ENCODE data around the gene THBS3.
"Not testable (repeated sequence)": the region's sequence is repeated elsewhere in the genome, so short reads cannot be mapped to it uniquely, and the experiment has no call there.

DNA sequence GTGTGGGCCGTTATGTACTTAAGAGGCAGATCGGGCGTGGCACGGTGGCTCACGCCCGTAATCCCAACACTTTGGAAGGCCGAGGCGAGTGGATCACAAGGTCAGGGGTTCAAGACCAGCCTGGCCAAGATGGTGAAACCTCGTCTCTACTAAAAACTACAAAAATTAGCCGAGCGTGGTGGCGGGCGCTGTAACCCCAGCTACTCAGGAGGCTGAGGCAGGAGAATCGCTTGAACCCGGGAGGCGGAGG, 13.8 kb downstream of the THBS3 start:
- TF ChIP-seq, protein P1, sequence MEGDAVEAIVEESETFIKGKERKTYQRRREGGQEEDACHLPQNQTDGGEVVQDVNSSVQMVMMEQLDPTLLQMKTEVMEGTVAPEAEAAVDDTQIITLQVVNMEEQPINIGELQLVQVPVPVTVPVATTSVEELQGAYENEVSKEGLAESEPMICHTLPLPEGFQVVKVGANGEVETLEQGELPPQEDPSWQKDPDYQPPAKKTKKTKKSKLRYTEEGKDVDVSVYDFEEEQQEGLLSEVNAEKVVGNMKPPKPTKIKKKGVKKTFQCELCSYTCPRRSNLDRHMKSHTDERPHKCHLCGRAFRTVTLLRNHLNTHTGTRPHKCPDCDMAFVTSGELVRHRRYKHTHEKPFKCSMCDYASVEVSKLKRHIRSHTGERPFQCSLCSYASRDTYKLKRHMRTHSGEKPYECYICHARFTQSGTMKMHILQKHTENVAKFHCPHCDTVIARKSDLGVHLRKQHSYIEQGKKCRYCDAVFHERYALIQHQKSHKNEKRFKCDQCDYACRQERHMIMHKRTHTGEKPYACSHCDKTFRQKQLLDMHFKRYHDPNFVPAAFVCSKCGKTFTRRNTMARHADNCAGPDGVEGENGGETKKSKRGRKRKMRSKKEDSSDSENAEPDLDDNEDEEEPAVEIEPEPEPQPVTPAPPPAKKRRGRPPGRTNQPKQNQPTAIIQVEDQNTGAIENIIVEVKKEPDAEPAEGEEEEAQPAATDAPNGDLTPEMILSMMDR (IDR thresholded peaks at IDR 0.05): not testable (repeated sequence)
- not testable (repeated sequence) for TF ChIP-seq POLR2A (IDR thresholded peaks at IDR 0.05)
